ENCODE measurements around the gene PLCXD1. TPM values are rescaled to one million over a fixed set of nuclear protein-coding genes. Genes with fewer than 3 reads are reported as not detected.

Gene PLCXD1
- total RNA-seq, 4 donors from 2014 or later, result 1.1 to 8.8 (median 6.0) TPM

GRCh38 chrX:291411-291901, 10.3 kb downstream of the PLCXD1 start:
- H3K27me3 ChIP-seq, result no peaks in the 10 kb centered on the region

GRCh38 chrX:292900-293897, 12.0 kb downstream of the PLCXD1 start:
- TF ChIP-seq EP300 (IDR thresholded peaks at IDR 0.05), result no peak
- TF ChIP-seq POLR2A (IDR thresholded peaks at IDR 0.05), result no peak

More at GRCh38 chrX:291411-291901, 10.3 kb downstream of the PLCXD1 start:
- Histone ChIP-seq H3K9me3 (no peaks in the 10 kb centered on the region), H3K4me3 (no peak overlapping the region), H3K27ac (no peak overlapping the region), H3K4me1 (peaks cover 0 to 4% (median 0%) of the 10 kb centered on the region in 3 donors), H3K36me3 (peaks cover 0 to 85% of the 10 kb centered on the region in 2 donors)
- WGBS, 2 donors (ENCODE audit: low coverage in 1 of 2), result 100% methylated on average over 1 of the region's 29 CpGs; no CpG with 5 or more reads in 1 of the 2 donors
- TF ChIP-seq CTCF (IDR thresholded peaks at IDR 0.05) (no peak), POLR2A (IDR thresholded peaks at IDR 0.05) (no peak), EP300 (IDR thresholded peaks at IDR 0.05) (no peak), POLR2AphosphoS5 (IDR thresholded peaks at IDR 0.05) (no peak)
- no peak for ATAC-seq

GRCh38 chrX:295136-295535, 14.0 kb downstream of the PLCXD1 start:
- 97 to 100% methylated on average over 1 to 18 of the region's 21 CpGs for WGBS, 2 donors (ENCODE audit: low coverage in 1 of 2)
- H3K36me3 ChIP-seq, result peaks cover 0 to 79% of the 10 kb centered on the region in 2 donors
- H3K4me1 ChIP-seq, result no peaks in the 10 kb centered on the region
- no peaks in the 10 kb centered on the region for H3K9me3 ChIP-seq
- ATAC-seq, result no peak
- H3K27ac ChIP-seq, result no peak overlapping the region
- no peaks in the 10 kb centered on the region for H3K27me3 ChIP-seq
- no peak overlapping the region for H3K4me3 ChIP-seq
- TF ChIP-seq POLR2A (IDR thresholded peaks at IDR 0.05), result no peak

More at GRCh38 chrX:292900-293897, 12.0 kb downstream of the PLCXD1 start:
- no peak for ATAC-seq
- H3K27me3 ChIP-seq, result no peaks in the 10 kb centered on the region
- H3K4me3 ChIP-seq, result no peak overlapping the region
- WGBS, 2 donors (ENCODE audit: low coverage in 1 of 2), result 93 to 98% methylated on average over 9 to 19 of the region's 47 CpGs
- no peaks in the 10 kb centered on the region for H3K4me1 ChIP-seq
- peaks cover 0 to 82% of the 10 kb centered on the region in 2 donors for H3K36me3 ChIP-seq
- H3K9me3 ChIP-seq, result no peaks in the 10 kb centered on the region
- no peak overlapping the region for H3K27ac ChIP-seq

- no peak overlapping the region for H3K27ac ChIP-seq
- ATAC-seq, result no peak
- no peaks in the 10 kb centered on the region for H3K27me3 ChIP-seq
- no peaks in the 10 kb centered on the region for H3K4me1 ChIP-seq
- no peak overlapping the region for H3K4me3 ChIP-seq
- H3K9me3 ChIP-seq, result peaks cover 0 to 7% (median 0%) of the 10 kb centered on the region in 3 donors
- 96% methylated on average over 9 of the region's 36 CpGs; no CpG with 5 or more reads in 1 of the 2 donors for WGBS, 2 donors (ENCODE audit: low coverage in 1 of 2)
- peaks cover 0 to 76% of the 10 kb centered on the region in 2 donors for H3K36me3 ChIP-seq
- no peak for TF ChIP-seq CTCF (IDR thresholded peaks at IDR 0.05)
- TF ChIP-seq POLR2A (IDR thresholded peaks at IDR 0.05), result no peak
- no peak for TF ChIP-seq EP300 (IDR thresholded peaks at IDR 0.05)
- no peak for TF ChIP-seq POLR2AphosphoS5 (IDR thresholded peaks at IDR 0.05)
Measured at GRCh38 chrX:298993-299392, 17.8 kb downstream of the PLCXD1 start.

- Histone ChIP-seq H3K4me3 (no peak overlapping the region), H3K36me3 (peaks cover 0 to 77% of the 10 kb centered on the region in 2 donors), H3K27ac (no peak overlapping the region), H3K27me3 (no peaks in the 10 kb centered on the region), H3K4me1 (no peaks in the 10 kb centered on the region), H3K9me3 (peaks cover 0 to 14% (median 0%) of the 10 kb centered on the region in 3 donors)
- no peak for ATAC-seq
- TF ChIP-seq POLR2A (IDR thresholded peaks at IDR 0.05), result no peak
- no peak for TF ChIP-seq CTCF (IDR thresholded peaks at IDR 0.05)
- TF ChIP-seq EP300 (IDR thresholded peaks at IDR 0.05), result no peak
- no peak for TF ChIP-seq POLR2AphosphoS5 (IDR thresholded peaks at IDR 0.05)
- WGBS, 2 donors (ENCODE audit: low coverage in 1 of 2), result 85 to 86% methylated on average over 7 to 8 of the region's 8 CpGs
Measured at GRCh38 chrX:300334-300733, 19.2 kb downstream of the PLCXD1 start.
